GM20431 (cell line): ENCODE measurements around the gene PLPPR1.
"Not testable (repeated sequence)": the region's sequence is repeated elsewhere in the genome, so short reads cannot be mapped to it uniquely, and the experiment has no call there.

ENCODE experiments used
- in situ Hi-C: fragments of 300-500 bp; cut with MseI, MboI; formaldehyde crosslinking; loops from one replicate; pipeline ENCODE4 v1.15.0; 2020; ENCODE audit warnings: low sequenced_read_pairs; ENCODE audit not compliant: unreplicated experiment

Gene PLPPR1

DNA sequence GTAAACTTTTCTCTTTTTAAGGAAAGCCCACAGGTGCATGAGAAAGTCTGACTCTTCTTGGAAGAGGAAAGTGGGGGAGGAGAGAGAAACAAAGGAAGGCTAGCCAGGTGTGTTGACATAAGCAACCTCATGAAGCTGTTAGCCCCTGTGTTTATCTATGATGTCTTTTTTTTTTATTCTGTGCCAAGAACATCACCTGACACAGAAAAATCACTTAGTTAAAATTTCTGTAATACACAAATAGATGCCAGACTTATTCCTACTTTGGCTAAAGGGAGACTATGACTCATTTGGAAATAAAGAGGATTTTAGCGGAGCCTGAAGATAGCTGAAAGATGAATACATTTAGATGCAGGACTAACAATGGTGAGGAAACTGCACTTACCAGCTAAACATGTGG is 298.0 kb downstream of the PLPPR1 start:
- in situ Hi-C loops: no loop called here

DNA sequence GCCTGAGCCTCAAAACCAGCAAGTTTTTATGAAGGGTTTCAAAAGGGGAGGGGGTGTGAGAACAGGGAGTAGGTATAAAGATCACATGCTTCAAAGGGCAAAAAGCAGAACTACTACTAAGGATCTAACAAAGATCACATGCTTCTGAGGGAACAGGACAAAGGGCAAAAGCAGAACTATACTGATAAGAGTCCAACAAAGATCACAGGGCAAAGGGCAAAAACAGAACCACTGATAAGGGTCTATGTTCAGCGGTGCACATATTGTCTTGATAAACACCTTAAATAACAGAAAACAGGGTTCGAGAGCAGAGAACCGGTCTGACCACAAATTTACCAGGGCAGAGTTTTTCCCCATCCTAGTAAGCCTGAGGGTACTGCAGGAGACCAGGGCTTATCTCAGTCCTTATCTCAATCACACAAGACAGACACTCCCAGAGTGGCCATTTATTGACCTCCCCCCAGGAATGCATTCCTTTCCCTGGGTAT is 298.9 kb downstream of the PLPPR1 start:
- in situ Hi-C loops: not testable (repeated sequence)

DNA sequence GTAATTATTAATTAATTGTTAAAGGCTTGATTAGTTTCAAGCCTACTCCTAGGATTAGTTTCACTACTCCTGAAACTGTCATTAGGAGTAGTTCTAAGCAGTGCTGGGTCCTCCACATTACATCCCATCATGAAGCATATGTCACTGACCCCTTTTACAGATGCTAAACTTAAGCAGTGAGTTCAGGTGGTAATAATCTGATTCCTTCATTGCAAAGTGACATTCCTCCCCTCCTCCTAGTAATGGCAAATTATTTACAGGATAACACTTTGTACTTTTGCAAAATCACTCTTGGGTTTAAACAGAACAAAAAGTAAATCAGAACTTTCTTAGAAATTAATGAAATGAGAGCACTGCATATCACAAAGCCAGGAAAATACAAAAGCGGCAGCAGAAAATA is 303.8 kb downstream of the PLPPR1 start:
- in situ Hi-C loops: no loop called here

DNA sequence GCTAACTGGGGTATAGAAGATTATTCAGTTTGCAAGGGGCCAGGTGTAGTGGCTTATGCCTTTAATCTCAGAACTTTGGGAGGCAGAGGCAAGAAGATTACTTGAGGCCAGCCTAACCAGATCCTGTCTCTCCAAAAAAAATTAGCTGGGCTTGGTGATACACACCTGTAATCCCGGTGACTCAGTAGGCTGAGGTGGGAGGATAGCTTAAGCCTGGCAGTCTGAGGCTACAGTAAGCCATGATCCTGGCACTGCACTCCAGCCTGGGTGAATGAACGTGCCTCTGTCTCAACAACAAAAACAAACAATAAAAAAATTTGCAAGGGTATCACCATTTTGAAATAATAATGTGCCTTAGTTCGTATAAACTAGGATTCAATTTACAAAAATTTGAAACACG is 305.0 kb downstream of the PLPPR1 start:
- in situ Hi-C loops: no loop called here

DNA sequence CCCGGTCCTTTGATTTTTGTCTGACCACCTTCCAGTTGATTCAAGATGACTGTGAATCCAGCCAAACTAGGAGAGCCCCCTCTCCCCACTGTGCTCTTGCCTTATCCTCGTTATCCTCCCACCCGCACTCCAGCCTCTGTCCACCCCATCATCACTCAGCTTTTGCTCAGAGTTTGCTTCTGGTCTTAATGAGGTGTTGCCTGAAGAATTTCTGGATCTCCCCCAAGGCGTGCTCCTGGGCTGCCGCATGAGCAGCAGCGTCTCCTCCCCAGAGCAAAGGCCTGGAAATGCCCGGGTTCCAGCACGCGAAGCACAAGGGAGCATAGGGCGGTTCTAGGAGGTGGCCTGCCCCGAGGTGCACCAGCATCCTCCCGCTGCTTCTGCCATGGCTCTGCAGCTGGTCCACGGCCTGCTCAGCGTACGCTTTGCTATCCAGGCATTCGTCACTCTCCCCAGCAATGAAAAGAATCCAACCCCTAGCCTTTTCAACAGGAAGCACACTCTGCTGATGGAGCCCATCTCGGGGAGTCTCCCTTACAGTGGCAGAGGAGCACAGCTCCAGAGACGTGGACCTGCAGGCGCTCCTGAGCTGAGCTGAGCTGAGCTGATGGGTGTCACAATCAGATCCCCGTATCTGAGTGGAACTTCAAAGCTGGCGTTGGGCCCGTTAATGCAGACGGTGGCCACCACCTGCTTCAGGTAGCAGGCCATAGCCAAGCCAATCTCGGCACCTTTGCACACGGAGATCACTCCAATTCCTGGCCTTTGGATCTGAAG is 305.6 kb downstream of the PLPPR1 start:
- in situ Hi-C loops: no loop called here

GRCh38 chr9:101336091-101336490 is 307.6 kb downstream of the PLPPR1 start:
- in situ Hi-C loops: no loop called here

- in situ Hi-C loops: no loop called here
These were observed 308.7 kb downstream of the PLPPR1 start for GRCh38 chr9:101337237-101337636.

DNA sequence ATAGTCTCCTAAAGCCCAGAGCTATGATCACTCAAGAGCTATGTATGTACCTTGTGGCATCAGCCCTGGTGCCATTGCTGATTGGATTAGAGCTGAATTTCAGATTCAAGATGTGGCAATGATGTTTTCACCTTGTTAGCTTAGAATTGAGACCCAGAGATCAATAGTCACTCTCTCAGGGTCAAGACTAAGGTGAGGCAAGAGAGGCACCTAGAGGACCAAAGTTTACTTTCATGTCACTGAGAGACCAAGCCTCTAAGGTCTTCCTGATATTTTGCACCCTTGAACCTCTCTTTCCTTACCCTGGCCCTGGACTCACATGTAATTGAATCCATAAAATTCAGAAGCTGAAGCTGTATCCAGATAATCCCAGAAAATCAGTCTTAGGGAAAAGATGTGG is 313.4 kb downstream of the PLPPR1 start:
- in situ Hi-C loops: no loop called here

DNA sequence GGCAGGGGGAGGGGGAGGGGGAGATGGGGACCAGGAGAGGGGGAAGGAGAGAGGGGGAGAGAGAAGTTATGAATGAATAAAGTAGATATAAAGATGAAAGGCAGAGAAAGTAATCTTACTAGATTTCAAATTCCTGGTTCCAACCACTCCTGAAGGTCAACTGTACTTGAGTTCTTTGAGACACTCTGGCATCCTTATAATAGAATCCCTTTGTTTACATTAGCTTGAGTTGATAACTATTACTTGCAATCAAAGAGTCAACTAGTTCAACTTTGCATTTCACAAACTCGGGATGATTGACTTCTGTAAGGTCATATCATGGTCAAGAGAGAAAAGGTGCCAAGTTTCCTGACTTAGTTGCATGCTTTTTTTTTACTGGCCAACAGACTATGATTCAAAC is 314.1 kb downstream of the PLPPR1 start:
- in situ Hi-C loops: no loop called here

GRCh38 chr9:101350285-101350684 is 321.8 kb downstream of the PLPPR1 start:
- in situ Hi-C loops: no loop called here

GRCh38 chr9:101352892-101353463 is 324.5 kb downstream of the PLPPR1 start:
- in situ Hi-C loops: no loop called here

GRCh38 chr9:101353683-101354082 is 325.2 kb downstream of the PLPPR1 start:
- in situ Hi-C loops: no loop called here

DNA sequence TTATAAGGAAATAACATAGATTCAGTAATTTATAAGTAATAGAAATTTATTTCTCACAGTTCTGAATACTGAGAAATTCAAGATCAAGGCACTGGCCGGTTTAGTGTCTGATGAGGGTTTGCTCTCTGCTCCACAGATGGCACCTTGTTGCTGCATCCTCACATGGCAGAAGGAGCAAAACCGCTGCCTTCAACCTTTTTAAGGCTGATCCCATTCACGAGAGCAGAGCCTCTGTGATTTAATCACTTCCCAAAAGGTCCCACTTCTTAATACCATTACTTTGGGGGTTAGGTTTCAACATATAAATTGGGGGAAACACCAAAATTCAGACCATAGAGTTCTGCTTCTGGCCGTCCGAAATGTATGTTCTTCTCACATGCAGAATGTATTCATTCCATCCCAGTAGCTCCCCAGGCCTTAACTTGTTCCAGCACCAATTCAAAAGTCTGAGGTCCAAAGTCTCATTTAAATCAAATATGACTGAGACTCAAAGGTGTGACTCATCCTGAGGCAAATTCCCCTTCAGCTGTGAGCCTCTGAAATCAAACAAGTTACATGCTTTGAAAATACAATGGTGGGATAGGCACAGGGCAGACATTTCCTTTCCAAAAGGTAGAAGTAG is 325.7 kb downstream of the PLPPR1 start:
- in situ Hi-C loops: no loop called here

GRCh38 chr9:101354765-101355708 is 326.5 kb downstream of the PLPPR1 start:
- in situ Hi-C loops: no loop called here

DNA sequence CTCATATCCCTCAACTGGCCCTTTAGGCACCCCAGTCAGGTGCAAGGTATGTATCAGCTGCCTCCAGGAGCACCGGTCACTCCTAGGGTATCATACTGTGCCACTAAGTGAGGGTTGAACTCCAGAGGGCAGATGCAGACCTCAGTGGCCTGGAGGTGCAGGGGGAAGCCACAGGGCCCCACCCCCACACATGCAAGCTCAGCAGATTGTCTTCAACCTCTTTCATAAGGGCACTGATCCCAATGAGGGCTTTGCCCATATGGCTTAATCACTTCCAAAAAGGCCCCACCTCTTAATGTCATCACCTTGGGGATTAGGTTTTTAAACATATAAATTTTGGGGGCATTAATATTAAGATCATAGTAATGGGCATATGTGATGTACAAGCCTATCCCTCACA is 328.1 kb downstream of the PLPPR1 start:
- in situ Hi-C loops: no loop called here

GRCh38 chr9:101359679-101360078 is 331.2 kb downstream of the PLPPR1 start:
- in situ Hi-C loops: no loop called here

DNA sequence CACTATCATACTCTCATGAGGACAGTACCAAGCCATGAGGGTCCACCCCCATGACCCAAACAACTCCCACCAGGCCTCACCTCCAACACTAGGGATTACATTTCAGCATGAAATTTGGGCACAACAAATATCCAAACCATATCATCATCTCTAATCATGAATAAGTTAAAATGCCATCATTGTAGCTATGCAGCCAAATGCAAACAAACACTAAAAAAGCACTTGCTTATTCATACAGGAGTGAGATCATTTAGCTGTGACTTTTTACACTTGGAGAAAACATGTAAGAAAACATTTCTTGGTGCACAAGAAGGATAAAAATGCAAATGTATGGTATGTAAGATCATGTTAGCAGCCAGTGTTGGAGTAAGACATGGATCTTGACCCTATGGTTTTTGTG is 332.1 kb downstream of the PLPPR1 start:
- in situ Hi-C loops: no loop called here

GRCh38 chr9:101362450-101362849 is 333.9 kb downstream of the PLPPR1 start:
- in situ Hi-C loops: no loop called here

DNA sequence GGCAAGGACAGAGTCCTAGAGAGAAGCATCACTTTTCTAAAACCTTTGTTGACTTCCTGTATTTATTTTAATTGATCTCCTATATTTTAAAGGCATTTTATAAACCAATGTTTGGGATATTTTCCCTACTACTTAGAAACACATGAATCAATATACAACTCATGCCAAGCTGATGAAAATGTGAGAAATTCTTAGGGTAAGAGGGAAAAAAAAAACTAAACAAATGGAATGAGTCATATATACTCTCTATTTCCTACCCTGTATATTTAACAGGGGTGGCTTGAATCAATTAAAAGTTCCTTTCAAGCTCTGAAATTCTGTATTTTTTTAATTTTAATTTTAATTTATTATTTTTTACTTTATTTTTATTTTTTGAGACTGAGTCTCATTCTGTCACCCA is 336.7 kb downstream of the PLPPR1 start:
- in situ Hi-C loops: no loop called here

DNA sequence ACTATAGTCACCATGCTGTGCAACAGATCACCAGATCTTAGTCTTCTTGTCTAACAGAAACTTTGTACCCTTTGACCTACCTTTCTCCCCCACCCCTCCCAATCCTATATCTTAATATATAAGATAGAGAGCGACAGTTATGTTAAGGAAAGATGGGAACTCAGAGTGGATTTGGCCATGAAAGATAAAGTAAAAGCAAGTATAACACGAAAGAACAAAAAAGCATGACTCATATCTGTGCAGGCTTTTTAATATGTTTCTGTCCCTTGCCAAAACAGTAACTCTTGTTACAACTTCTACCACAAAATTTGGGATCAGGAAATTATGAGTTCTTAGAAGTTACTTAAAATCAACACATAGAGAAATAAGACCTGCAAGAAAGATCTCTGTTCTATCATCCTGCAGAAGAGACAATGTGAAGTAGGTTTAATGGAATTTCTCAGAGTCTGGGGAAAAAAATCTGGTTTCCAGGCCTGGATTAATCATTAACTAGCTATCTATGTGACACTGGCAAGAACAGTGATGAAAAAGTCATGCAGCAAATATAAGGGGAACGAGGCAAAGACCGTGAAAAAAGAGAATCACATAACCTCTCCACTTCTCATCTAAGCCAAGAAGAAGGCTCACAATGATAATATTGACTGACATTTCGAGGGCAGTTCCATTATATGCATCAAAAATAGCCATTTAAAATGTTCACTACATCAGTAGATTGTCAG is 337.7 kb downstream of the PLPPR1 start:
- in situ Hi-C loops: no loop called here
